NCI-H187 (cell line): ENCODE measurements around the gene ZNF644.

Experiments used
- DNase-seq, 2 experiments: peaks; one replicate each; lab custom pipeline; 2025; lab: John Stamatoyannopoulos, UW

Gene ZNF644

DNA sequence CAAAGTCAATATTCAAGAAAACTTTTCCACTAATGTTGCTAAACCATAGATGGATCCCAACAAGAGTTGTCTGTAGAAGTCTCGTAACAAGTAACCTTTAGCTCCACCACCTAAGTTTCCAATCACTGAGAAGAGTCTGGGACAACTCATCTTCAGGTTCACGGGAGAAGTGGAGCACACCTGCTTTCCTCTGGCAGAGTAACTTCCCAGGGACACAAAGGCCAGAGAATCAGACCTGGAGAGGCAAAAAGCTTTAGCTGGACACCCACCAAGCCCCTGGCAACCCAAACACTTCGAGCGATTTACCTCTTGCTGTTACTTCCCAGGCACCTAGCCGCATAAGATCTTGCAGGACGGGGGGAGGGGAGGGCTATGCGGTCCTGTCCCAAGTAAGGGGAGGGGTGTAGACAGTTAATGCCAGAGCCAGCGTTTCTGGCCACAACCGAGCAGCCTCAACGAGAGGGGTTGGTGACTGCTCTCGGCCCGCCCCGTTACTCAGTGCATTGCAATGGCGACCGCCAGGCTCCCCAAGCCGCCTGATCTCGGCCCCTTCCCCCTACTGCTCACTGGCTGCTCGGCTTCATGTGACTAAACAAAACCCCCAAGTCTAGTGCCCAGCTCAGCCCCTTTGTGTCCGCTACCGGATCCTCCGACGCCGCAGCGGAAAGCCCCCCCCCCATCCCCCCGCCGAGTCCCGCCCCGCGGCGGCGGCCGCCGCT lies 709 bp downstream of the ZNF644 start:
- DNase-seq = peak; percentile 38 to 48

DNA sequence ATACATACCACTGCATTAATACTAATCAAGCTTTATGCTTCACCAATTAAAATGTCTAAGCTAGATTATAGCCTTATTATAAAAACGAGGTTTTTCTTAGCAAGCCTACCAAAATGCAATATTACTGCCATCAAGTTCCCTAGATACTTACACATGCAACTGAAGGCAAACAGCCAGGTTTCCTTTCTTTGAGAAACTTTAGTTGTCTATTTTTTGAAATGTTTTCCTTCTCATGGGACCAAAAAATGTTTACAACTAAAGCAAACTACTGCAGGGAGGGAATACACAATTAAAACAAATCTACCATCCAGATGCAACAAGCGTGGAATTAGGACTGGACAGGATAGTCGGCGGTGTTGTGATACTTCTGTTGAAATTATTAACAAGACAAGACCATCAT lies 1.3 kb downstream of the ZNF644 start:
- no peak for DNase-seq

DNA sequence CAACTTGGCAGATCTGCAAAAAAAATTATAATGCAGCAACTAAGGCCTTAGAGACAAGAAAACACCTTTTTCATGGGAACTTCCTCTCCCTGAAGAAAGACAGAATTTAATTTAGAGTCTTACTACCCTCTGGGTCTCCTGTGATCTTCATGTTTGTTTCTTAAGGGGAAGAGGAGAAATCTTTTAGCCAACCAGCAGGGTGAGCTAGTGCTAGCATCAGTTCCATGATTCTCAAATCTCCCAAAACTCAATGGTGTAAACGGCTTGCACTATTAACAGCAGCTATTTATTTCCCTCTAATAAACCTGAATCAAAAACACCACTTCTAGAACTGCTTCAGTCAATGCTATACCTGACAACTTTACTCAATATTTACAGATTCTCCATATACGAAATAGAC lies 3.8 kb downstream of the ZNF644 start:
- no peak for DNase-seq

DNA sequence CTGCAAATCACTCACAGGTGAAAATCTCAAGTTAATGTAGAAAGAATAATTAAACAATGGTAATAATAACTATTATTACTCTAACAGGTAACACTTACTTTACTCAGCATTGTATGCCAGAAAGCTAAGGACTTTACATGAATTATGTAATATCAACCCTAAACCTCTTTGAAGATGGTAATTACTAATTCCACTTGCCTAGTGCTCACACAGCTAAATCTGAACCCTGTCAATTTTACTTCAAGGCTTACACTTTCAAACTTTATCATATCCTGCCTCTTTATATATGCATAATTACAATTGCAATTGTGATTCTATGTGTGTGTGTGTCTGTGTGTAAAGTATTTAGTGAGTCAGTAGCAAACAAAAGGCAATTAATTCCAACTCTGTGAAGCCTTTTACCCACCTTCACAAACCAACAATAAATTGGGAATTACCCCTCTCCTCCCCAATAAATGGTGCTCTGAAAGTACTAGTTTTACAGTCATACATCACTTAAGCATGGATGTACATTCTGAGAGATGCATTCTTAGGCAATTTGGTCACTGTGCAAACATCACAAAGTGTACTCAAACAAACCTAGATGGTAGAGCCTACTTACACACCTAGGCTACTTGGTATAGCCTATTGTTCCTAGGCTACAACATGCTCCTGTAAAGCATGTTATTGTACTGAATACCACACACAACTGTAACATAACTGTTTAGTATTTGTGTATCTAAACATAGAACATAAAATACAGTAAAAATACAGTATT lies 5.9 kb downstream of the ZNF644 start:
- DNase-seq = no peak

DNA sequence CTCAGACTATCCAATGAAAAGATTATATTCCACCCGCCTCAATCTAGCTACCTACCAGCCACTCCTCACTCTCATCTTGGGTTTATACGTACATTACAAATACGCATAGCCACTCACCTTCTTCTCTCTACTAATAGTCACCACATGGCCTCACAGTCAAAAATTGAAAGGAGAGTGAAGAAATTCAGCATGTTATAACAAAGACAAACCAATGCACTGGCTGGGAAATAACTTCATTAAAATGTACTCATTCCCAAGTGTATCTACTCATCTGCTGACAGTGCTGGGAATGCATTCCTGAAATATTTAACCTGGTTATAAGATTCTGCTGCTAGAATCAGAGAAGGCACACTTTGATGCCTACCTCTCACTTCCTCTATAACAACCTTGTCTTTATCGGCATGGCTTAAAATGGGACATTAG lies 6.5 kb downstream of the ZNF644 start:
- DNase-seq = no peak

DNA sequence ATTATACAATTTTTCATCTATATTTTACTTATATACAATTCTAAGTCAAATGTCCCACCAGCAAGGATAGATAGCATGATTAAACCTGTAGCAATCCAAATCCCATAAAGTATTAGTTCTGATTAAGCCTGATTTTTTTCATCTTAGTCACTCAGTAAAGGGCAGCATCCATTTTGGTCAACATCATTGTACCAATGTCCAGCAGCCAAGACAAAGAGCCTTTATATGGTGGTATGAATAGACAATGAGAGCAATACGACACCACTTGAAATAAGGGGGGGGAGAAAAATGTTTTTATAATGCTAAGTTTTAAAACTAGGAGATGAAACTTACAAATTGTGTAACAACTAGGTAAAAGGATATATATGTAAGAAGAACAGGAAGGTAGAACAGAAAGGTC lies 7.4 kb downstream of the ZNF644 start:
- DNase-seq = no peak

DNA sequence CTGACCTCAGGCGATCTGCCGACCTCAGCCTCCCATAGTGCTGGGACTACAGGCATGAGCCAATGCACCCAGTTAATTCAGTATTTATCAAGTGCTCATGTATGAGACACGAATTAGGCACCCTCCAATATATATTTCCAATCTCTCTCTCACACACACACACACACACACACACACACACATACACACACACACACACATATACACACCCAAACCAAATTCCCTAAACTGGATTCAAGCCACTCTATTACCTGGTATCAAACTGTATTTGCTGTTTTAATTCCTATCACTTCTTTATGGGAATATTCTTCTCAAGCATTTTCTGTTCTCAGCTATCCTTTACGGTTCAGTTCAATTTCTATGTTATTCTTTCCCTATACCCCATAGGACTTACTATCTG lies 8.5 kb downstream of the ZNF644 start:
- no peak for DNase-seq

DNA sequence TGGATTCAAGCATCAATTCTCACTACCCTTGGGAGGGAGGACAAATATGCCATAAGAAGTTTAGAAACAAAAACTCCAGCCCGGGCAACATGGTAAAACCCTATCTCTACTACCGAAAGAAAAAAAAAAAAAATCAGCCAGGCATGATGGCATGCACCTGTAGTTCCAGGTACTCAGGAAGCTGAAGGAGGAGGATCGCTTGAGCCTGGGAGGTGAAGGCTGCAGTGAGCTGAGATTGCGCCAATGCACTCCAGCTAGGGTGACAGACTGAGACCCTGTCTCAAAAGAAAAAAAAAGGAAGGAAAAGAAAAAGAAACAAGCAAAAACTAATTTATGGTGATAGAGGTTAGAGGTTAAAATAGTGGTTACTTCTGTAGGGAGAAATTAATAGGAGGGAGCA lies 9.6 kb downstream of the ZNF644 start:
- DNase-seq = no peak

DNA sequence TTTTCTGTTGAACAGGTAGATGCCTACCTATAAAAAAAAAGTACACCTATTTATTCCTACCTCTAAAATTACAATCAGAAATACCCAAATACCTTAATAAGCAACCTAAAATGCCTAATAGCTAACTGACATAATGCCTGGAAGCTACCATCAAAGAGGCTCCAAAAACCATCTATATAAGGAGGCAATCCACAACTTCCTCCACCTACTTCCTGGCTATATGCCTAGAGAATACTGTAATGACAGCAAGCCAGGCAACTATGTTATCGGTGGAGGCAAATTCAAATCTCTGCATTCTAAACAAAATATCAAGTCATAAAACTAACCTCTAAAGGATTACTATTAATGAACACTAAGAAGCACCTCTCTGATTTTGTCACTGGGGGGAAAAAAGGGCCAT lies 10.1 kb downstream of the ZNF644 start:
- DNase-seq = no peak

DNA sequence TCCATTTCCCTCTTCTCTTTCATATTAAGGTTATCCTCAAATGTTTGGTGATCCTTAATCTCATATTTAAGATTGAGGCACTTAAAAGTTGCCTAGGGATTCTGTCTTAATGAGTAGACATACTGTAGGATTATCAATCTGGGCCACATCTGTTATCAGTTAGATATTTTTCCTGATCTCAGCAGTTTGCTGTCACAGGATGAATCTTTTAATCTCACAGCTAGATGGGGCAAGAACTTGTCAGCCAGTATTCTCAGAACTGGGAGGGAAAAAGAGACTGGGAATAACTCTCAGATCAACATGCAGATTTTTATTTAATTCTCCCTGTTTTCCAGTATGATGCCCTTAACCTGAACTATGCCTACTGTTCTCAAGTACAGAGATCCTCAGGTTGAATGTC lies 14.0 kb downstream of the ZNF644 start:
- DNase-seq = no peak

DNA sequence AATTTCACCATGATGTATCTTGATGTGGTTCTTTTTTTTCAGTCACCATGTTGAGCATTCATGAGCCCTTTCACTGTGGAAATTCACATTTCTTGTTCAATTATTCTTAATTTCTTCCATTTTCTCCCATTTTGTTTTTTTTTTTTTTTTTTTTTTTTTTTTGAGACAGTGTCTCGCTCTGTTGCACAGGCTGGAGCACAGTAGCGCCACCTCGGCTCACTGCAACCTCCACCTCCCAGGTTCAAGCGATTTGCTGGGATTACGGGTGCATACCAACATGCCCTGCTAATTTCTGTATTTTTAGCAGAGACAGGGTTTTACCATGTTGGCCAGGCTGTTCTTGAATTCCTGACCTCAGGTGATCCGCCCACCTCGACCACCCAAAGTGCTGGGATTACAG lies 14.7 kb downstream of the ZNF644 start:
- no peak for DNase-seq

DNA sequence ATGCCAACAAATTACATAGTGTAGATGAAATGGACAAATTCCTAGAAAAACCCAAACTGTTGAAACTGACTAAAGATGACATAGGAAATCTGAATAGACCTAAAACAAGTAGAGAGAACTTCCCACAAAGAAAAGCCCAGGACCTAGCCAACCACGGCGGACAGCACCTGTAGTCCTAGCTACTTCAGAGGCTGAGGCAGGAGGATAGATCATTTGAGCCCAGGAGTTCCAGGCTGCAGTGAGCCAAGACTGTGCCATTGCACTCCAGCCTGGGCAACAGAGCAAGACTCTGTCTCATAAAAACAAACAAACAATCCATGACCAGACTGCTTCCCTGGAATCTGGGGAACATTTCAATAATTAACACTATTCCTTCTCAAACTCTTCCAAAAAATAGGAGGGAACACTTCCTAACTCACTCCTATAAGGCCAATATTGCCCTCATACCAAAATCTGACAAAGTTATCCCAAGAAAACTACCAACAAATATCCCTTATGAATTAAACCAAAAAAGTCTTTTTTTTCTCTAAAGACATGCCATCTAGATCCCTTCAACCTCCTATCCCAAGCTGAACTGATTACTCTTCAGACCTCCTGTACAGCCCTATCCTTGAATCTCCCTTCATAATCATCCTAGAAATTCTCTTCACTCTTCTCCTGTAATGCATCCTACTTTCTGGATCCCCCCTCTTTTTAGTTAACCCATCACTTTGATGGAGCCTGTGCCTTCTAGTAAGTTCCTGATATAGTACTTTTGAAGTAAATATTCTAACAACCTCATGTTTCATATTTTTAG lies 15.5 kb downstream of the ZNF644 start:
- DNase-seq = no peak

DNA sequence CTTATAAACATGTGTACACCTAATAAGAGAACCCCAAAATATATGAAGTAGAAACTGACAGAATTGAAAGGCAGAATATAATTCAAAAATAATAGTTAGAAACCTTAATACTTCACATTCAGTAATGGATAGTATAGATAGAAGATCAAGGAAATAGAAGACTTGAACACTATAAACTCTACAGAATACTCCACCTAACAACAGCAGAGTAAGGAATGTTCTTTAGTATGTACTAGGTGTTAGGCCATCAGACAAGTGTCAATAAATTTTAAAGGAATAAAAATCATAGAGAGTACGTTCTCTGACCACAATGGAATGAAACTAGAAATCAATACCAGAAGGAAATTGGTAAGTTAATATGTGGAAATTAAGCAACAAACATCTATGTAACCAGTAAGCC lies 16.6 kb downstream of the ZNF644 start:
- no peak for DNase-seq

DNA sequence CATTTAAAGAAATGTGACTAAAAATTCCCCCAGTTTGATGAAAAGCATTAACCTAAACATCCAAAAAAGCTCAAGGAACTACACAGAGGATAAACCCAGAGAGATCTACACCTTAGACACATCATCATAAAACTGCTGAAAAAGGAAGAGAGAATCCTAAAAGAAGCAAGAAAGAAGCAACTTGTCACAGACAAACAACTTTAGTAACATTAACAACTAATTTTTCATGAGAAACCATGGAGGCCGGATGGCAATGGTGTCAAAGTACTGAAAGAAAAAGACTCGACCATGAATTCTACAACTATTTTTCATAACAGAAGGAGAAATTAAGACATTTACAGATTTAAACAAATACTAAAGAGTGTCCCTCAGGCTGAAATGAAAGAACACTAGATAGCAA lies 17.7 kb downstream of the ZNF644 start:
- no peak for DNase-seq

DNA sequence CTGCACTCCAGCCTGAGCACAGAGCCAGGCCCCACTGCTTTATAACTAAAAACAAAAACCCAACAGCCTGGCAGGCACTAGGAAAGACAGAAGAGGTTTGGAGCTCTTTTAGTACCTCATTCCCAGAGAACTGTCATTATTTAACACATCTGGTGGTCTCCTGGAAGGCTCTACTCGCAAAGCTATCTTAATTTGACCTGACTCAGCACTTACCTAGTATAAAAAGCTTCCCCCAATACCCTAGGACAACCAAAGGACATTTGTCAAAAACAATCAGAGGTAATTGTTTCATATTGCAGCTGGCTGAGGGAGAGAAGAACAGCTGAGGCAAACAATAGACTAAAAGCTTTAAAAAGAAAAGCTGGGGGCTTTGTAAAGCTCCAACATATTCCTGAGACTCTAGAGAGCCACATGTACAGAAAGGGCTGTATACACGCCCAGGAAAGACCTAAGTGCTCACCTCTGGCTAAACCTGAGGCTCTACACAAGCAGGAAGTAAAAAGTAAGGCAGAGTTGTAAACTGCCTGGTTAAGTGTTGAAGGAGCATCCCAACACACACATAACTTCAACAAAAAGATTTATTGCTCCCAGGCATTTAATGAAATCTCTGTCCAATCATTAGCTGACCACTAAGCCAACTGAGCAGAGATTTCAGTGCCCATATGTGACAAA lies 25.0 kb downstream of the ZNF644 start:
- no peak for DNase-seq

DNA sequence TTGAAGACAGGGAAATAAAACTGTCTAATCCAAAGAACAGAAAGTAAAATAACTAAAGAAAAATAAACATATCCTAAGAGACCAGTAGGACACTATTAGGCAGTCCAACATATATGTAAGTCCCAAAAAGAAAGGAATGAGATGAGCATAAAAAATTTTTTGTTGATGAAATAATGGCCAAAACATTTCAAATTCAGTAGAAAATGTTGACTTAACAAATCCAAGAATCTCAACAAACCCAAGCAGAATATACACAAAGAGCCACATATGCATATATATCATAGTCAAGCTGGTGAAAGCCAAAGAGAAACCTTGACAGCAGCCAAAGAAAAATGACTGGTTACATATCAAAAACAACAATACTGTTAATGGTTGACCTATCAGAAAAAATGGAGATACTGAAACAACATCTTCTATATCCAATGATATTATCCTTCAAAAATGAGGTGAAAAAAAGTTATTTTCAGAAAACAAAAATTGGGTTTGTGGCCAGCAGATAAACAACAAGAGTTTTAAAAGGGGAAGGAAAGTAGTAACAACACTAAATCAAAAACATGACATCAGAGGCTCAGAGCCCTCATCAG lies 26.4 kb downstream of the ZNF644 start:
- no peak for DNase-seq

DNA sequence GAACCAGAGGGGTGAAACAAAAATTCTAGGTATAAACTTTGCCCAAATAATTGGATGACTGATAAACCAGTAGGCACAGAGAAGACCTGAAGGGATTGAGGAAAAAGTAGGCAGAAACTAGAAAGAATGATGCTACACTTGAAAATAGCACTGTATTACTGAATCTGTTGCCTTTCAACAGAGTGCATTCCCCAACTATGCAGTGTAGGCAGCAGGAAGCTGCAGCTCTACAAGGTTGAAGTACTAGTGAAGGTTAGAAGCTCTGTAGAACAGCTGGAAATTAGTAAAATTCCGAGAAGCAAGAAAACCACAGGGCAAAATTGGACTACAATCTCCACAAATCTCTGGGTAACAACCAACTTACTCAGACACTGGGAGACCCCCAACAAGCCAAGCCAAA lies 27.4 kb downstream of the ZNF644 start:
- DNase-seq = no peak

DNA sequence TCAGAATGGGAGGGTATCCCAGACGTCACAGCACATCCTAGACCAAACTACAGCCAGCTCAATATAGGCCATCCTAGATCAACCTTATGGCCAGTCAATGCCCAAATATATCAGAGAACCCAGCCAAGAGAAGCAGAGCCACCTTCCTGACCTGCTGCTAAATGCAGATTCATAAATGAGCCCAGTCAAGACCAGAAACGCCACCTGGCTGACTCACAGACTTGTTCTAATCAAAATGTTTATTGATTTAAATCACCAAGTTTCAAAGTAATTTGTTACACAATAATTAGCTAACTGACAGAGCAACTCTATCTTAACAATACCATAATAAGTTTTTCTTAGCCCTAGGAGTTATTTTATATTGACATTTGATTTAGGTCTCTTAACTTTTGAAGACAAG lies 28.6 kb downstream of the ZNF644 start:
- no peak for DNase-seq

DNA sequence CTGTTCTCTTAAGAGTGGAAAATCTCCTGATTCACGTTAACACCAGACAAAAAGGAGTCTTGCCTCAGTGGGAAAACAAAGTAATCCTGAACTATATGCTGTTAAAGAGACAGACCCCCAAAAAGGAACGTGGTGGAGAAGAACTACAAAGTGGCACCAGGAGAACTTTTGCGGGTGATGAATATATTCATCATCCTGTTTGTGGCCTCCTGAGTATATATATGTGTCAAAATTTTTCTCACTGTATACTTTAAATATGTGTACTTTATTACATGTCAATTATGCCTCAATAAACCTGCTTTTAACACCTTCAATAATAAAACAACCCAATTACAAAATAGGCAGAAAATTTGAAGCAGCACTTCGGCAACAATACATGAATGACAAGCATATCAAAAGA lies 31.1 kb downstream of the ZNF644 start:
- no peak for DNase-seq

DNA sequence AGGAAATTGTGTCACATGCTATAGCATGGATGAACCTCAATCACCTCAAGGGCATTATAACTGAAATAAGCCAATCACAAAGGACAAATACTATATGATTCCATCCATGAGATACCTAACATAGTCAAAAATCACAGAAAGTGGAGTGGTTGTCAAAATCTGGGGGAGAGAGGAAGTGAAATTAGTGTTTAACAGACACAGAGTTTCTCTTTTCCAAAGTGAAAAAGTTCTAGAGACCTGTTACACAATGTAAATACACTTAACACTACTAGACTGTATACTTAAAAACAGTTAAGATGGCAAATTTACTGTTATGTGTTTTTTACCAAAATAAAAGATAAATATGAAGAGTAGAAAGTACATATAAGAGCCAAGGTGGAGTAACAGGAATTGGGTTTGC lies 31.8 kb downstream of the ZNF644 start:
- no peak for DNase-seq

DNA sequence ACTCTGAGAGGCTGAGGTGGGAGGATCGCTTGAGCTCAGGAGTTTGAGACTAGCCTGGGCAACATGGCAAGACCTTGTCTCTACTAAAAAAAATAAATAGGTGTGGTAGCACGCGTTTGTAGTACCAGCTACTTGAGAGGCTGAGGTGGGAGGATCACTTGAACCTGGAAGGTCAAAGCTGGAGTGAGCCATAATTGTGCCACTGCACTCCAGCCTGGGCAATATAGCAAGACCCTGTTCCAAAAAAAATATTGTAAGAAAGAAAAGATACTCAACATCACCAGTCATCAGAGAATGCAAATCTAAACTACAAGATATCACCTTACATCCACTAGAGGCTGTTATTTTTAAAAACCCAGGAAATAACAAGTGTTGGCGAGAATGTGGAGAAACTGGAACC lies 32.5 kb downstream of the ZNF644 start:
- DNase-seq = no peak

DNA sequence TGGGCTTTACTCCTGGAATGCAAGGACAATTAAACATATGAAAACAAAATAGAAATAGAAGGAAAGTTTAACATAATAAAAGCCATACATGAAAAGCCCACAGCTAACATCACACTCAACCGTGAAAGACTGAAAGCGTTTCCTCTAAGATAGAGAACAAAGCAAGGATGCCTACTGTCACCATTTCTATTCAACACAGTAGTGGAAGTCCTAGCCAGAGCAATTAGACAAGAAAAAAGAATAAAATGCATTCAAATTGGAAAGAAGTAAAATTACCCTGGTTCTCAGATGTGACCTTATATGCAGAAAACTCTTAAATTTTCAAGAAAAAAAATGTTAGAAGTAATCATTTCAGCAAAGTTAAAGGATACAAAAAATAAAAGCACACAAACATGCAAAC lies 34.0 kb downstream of the ZNF644 start:
- no peak for DNase-seq
